GM12891 (cell line): ENCODE results near the gene PDGFA.

ENCODE experiments used
- PAX5 ChIP-seq: IDR thresholded peaks from 2 replicates; pipeline ENCODE4 v1.6.1; 2011; ENCODE audit warnings: low read length, moderate library complexity, mild to moderate bottlenecking; ENCODE audit not compliant: insufficient read depth, severe bottlenecking
- POLR2A ChIP-seq: IDR thresholded peaks from 2 replicates; pipeline ENCODE4 v1.6.1; 2011; ENCODE audit warnings: low read depth, low read length, control low read depth
- POLR2AphosphoS5 ChIP-seq: IDR thresholded peaks from 2 replicates; pipeline ENCODE4 v1.6.1; 2011; ENCODE audit warnings: low read depth, low read length, control low read depth
- POU2F2 ChIP-seq: IDR thresholded peaks from 2 replicates; pipeline ENCODE4 v1.6.1; 2011; ENCODE audit warnings: low read depth, mild to moderate bottlenecking, control low read depth, low read length, moderate library complexity
- SPI1 ChIP-seq: IDR thresholded peaks from 2 replicates; pipeline ENCODE4 v1.6.1; 2011; ENCODE audit warnings: low read depth, low read length, control low read depth
- TAF1 ChIP-seq: IDR thresholded peaks from 2 replicates; pipeline ENCODE4 v1.6.1; 2011; ENCODE audit warnings: low read depth, low read length, control low read depth

DNA sequence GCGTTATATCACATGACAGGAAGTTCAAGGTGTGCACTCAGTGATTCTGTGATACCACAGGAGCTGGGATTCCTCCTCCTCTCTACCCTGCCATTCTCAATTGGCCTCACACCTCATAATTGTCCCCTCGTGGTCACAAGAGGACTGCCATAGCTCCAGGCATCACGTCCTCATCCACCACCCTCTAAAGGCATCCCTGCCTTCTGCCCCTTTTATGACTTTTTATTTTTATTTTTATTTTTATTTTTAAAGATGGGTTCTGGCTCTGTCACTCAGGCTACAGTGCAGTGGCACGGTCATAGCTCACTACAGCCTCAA lies 47.0 kb downstream of the PDGFA start:
- TF ChIP-seq TAF1 (no peak), POLR2A (no peak), POLR2AphosphoS5 (no peak), SPI1 (no peak), POU2F2 (no peak), PAX5 (no peak)
